Measurements from ENCODE around the gene XAGE2.
"Not testable (repeated sequence)": the region's sequence is repeated elsewhere in the genome, so short reads cannot be mapped to it uniquely, and the experiment has no call there.

Gene XAGE2

GRCh38 chrX:52368368-52369055 is at the start of gene XAGE2:
Gene XAGE2, plus strand, starts transcription at chrX:52369021. Its CDS starts 994 bp downstream, at chrX:52370015.
- DNase-seq (ENCODE audit: low read depth in 2 of 2), result no peak

- no peak for DNase-seq (ENCODE audit: low read depth in 2 of 2)
Observed at GRCh38 chrX:52337410-52337809, 31.4 kb upstream of the XAGE2 start.

GRCh38 chrX:52341493-52341892 is 27.3 kb upstream of the XAGE2 start:
- DNase-seq (ENCODE audit: low read depth in 2 of 2), result no peak

DNA sequence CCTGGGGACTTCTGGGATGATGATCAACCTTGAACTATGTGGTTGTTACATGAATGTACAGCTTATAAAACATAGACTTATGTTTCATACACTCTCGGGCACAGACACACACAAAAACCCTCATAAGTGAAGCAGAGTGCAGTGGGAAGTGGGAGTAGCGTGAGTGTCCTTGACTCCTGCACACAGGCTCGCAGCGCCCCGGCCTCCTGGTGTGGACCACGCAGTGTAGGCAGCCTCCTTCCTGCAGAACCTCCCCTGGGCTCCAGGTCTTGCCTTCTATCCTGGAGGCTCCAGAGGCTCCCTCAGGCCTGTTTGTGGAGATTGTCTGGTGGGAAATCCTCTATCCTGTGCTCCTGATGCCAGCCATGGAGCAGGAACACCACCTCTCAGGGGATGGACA is 25.7 kb upstream of the XAGE2 start:
- DNase-seq (ENCODE audit: low read depth in 2 of 2), result not testable (repeated sequence)

- DNase-seq (ENCODE audit: low read depth in 2 of 2), result peak; percentile 11 to 30
Observed at GRCh38 chrX:52345402-52345801, 23.4 kb upstream of the XAGE2 start.

- no peak for DNase-seq (ENCODE audit: low read depth in 2 of 2)
Observed at GRCh38 chrX:52346174-52347165, 22.4 kb upstream of the XAGE2 start.

DNA sequence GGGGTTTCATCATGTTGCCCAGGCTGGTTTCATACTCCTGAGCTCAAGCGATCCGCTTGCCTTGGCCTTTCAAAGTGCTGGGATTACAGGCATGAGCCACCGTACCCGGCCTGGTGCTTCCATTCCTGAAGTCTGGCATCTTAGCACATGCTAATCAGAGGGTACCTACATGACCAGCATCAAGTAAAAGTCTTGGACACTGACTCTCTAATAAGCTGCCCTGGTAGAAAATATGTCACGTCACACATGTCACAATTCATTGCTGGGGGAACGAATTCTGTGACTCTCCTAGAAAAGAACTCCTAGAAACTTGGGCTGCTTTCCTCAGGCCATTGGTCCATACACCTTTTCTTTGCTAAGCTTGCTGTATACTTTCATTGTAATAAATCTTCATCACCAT is 19.1 kb upstream of the XAGE2 start:
- no peak for DNase-seq (ENCODE audit: low read depth in 2 of 2)

DNA sequence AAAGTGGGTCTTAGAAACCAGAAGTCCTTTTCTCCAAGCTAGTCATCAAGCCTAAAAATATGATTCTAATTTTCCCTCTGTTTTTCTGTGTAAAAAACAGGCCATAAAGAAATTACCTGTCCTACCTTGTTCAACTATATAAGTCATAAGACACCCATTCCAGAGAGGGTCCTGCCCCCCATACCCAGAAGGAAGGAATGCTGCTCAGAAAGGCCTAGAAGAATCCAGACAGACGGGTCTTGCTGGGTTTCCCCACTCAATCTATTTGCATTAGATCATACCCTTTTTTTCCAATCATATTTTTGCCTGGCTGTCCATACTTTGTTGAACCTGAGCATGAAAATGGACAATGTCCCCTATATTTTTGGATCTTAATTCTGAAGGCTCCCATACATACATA is 16.3 kb upstream of the XAGE2 start:
- no peak for DNase-seq (ENCODE audit: low read depth in 2 of 2)

DNA sequence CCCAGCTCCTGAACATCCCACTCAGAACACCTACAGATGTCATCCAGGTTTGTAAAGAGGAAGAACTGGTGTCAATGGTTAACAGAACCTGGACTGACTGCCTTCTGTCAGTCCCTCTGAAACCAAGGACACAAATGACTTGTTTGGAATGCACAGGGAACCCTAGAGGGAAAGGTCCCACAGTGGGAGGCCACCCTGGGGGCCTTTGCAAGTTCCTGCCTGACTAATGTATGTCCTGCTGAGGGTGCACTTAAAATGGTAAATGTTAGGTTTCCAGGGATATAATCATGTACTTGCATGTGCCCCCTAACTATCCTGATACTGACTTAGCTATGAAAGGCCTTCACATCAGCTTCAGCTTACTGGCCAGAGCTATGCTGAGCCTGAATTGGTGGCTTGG is 15.0 kb upstream of the XAGE2 start:
- no peak for DNase-seq (ENCODE audit: low read depth in 2 of 2)

DNA sequence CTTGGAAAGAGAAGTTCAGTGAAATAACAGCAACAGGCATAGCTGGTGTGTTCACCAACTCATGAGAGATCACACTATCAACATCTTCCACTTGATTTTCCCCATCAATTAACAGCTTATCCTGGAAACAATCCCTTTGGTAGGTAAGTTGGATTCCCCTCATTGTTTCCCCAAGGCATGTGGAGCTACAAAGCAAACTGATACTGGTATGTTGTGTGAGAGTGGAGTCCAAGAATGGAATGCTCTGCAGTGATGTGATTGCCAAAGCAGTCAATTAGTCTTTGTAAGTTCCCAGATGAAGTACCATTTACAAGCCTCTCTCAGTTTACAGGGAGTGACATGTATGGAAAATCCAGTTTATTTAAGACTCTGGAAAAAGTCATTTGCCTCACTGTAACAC is 13.7 kb upstream of the XAGE2 start:
- DNase-seq (ENCODE audit: low read depth in 2 of 2), result no peak

GRCh38 chrX:52359614-52360232 is 9.1 kb upstream of the XAGE2 start:
- no peak for DNase-seq (ENCODE audit: low read depth in 2 of 2)

- no peak for DNase-seq (ENCODE audit: low read depth in 2 of 2)
Observed at GRCh38 chrX:52361941-52362340, 6.9 kb upstream of the XAGE2 start.

- no peak for DNase-seq (ENCODE audit: low read depth in 2 of 2)
Observed at GRCh38 chrX:52363247-52363883, 5.5 kb upstream of the XAGE2 start.

- DNase-seq (ENCODE audit: low read depth in 2 of 2), result no peak
Observed at GRCh38 chrX:52378870-52379269, 10.0 kb downstream of the XAGE2 start.

GRCh38 chrX:52380993-52381392 is 12.2 kb downstream of the XAGE2 start:
- no peak for DNase-seq (ENCODE audit: low read depth in 2 of 2)

DNA sequence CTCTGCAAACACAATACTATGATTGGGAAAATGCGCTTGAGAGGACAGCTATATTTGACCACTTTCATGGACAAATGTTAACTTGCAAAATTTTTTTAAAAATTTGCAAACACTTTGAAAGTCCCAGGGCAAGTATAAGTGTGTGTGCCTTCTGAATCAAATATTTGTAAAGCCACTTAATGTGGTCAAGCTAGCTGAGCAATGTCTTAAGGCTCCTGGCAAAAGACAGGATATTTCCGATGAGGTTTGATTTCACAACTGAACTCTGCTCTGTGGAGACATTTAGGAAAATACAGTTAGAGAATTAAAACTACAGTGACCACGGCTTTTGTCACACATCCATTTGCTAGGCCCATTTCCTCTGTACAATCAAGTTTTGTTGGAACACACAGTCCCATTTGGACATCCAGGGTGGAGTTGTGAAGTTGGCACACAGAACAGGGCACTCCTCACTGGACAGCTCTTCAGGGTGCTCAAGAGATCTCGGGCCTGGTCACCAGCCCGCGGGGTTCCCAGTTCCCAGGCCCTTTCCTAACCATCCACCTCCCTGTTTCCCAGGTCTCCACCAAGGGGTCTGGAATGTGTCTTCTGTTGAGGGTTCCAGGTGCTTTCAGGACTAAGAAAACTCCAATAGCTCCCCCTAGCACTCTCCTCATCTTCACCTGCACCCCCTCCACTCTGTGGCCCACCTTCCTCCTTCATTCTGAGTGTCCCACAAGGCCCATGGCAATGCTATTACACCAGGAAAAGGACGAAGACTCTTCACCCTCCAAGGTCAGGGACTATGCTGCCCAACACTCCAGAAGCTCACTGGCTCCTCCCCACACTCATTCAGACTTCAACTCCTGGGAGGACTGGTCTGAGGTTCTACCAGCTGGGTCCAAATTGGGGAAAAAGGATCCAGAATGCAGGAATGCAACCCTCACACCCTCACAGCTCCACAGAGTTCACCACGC is 41.9 kb downstream of the XAGE2 start:
- DNase-seq (ENCODE audit: low read depth in 2 of 2), result no peak

DNA sequence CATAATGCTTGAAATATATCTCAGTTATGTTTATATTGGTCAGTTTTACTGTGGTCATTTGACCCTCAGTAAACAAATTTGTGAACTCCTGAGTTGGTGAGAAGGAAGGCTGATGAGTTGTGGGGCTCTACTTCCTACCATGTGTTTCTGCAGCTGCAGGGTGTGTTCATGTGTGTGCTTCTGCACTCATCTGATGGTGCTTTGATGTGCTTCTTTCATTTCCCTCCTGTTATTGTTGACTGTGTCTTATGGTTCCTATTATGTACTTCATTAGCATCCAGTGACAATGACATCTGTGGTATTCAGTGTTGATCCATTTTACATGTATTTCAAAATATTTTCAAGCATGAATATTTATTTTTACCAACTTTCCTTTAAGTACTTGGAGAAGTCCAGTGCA is 46.5 kb downstream of the XAGE2 start:
- no peak for DNase-seq (ENCODE audit: low read depth in 2 of 2)

GRCh38 chrX:52416816-52417215 is 48.0 kb downstream of the XAGE2 start:
- DNase-seq (ENCODE audit: low read depth in 2 of 2), result no peak

DNA sequence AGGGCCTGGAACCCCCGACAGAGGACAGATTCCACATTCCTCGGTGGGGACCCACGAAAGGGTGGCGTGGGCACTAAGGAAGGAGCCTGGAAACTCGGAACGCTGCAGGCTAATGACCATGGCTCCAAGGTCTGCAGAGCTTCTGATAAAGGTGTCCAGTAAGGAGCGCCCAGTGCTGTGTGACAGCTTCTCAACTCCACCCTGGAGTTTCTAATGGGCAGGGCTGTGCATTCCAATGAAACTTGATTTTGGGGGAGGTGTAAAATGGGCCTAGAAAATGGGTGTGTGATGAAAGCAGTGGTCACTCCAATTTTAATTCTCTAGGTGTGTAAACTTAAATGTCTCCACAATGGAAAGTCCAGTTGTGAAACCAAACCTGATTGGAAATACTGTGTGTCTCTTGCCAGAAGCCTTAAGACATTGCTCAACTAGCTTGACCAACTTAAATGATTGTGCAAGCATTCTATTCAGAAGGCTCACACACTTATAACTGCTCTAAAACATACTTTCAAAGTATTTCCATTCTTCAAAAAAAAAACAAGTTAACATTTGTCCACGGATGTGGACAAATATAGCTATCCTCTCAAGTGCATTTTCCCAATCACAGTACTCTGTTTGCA is 52.1 kb downstream of the XAGE2 start:
- DNase-seq (ENCODE audit: low read depth in 2 of 2), result no peak

DNA sequence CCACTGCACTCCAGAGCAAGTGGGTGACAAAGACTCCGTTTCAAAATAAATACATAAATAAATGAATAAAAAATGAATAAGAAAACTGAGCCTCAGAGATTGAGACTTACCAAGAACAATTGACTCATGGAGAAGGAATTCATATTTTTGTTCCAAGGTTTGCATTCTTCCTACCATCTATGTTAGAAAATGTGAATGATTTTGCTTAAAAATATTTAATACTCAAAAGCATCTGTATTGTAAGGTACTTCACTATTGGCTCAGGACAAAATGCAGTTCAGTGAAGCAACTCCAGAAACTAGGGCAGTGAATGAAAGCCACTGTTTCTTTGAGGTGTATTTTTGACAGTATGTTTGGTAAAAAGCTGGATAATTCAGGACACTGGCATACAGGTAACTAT is 54.1 kb downstream of the XAGE2 start:
- DNase-seq (ENCODE audit: low read depth in 2 of 2), result no peak

Data from stimulated activated CD4-positive, alpha-beta T cell treated with anti-CD3 and anti-CD28 coated beads, Interleukin-1b, Interleukin-23, amount 100 ng/mL, for 4 hours (primary cell).